Fibroblast of lung (primary cell): ENCODE measurements around the gene GNG7.

Experiments used
- CTCF ChIP-seq, 2 donors: IDR thresholded peaks in 1 of 2; conservative IDR thresholded peaks in 1 of 2; 1 replicate in 1 of 2; 2 replicates in 1 of 2; pipeline ENCODE4 v1.5.1; 2011 to 2012; ENCODE audit warnings: low read length in 2 of 2, control low read depth in 1 of 2, inconsistent platforms in 1 of 2, low read depth in 1 of 2, mild to moderate bottlenecking in 1 of 2
- EZH2 ChIP-seq: IDR thresholded peaks from 2 replicates; pipeline ENCODE4 v1.5.1; 2012; ENCODE audit warnings: low read length, control low read depth, mild to moderate bottlenecking; ENCODE audit errors: missing control alignments

GRCh38 chr19:2553510-2553909 is 149.0 kb downstream of the GNG7 start:
- no peak for TF ChIP-seq CTCF (conservative IDR thresholded peaks at IDR 0.05 in 1 of 2, IDR thresholded peaks at IDR 0.05 in 1 of 2; ENCODE audit: low read depth in 1 of 2, low read length in 2 of 2)
- no peak for TF ChIP-seq EZH2
